Gastroesophageal sphincter (tissue), 3 donors: Measurements from ENCODE around the gene ZNF280B.
"Not testable (repeated sequence)": the region's sequence is repeated elsewhere in the genome, so short reads cannot be mapped to it uniquely, and the experiment has no call there.

ENCODE experiments used
- CTCF ChIP-seq, 4 experiments: fragments of 200-600 bp in 2 of 4; fragments of 450-650 bp in 2 of 4; sonication (generic) in 1 of 4; IDR thresholded peaks; one replicate each; pipeline ENCODE4 v1.5.1; 2017 to 2019; ENCODE audit warnings: antibody characterized with exemption in 4 of 4, mild to moderate bottlenecking in 2 of 4, moderate library complexity in 2 of 4
- POLR2A ChIP-seq, 2 donors: fragments of 450-650 bp; IDR thresholded peaks; one replicate each; pipeline ENCODE4 v1.6.1; 2017; ENCODE audit warnings: antibody characterized with exemption in 2 of 2, mild to moderate bottlenecking in 2 of 2, moderate library complexity in 1 of 2

DNA sequence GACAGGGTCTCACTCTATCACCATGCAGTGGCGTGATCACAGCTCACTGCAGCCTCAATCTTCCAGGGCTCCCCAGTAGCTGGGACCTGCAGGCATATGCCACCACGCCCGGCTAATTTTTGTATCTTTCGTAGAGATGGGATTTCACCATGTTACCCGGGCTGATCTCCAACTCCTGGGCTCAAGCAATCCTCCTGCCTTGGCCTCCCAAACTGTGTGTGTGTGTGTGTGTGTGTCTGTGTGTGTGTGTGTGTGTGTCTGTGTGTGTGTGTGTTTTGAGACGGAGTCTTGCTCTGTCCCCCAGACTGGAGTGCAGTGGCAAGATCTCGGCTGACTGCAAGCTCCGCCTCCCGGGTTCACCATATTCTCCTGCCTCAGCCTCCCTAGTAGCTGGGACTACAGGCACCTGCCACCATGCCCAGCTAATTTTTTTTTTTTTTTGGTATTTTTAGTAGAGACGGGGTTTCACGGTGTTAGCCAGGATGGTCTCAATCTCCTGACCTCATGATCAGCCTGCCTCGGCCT is 24.1 kb upstream of the ZNF280B start:
- TF ChIP-seq CTCF, POLR2A (IDR thresholded peaks at IDR 0.05): not testable (repeated sequence)
